Activated naive CD4-positive, alpha-beta T cell treated with anti-CD3 and anti-CD28 coated beads, Interleukin-2, amount 50 U/mL, for 24 hours (primary cell): ENCODE measurements around the gene SYNGR2.

Experiments
- H3K27ac Mint-ChIP-seq: one replicate; pipeline ENCODE4 v1.8.0; 2021; ENCODE audit warnings: mild to moderate bottlenecking, mixed read lengths
- H3K27me3 Mint-ChIP-seq: one replicate; pipeline ENCODE4 v1.8.0; 2021; ENCODE audit warnings: mixed read lengths
- H3K36me3 Mint-ChIP-seq: one replicate; pipeline ENCODE4 v1.8.0; 2021; ENCODE audit warnings: mixed read lengths
- H3K4me1 Mint-ChIP-seq: one replicate; pipeline ENCODE4 v1.8.0; 2021; ENCODE audit warnings: mixed read lengths
- H3K4me3 Mint-ChIP-seq: one replicate; pipeline ENCODE4 v1.8.0; 2021; ENCODE audit warnings: mild to moderate bottlenecking, mixed read lengths
- H3K9me3 Mint-ChIP-seq: one replicate; pipeline ENCODE4 v1.8.0; 2021; ENCODE audit warnings: mixed read lengths

The SYNGR2 gene

GRCh38 chr17:78168242-78168902, at the start of gene SYNGR2:
Gene SYNGR2 (plus strand): TSS chr17:78168581. CDS start chr17:78168617, 36 bp downstream.
- H3K4me3 Mint-ChIP-seq: peak within 1 kb of the TSS; percentile 76
- H3K27me3 Mint-ChIP-seq: no peaks in the 10 kb centered on the region
- H3K27ac Mint-ChIP-seq: no peak within 1 kb of the TSS
- H3K4me1 Mint-ChIP-seq: peaks cover 35% of the 10 kb centered on the region
- peaks cover 2% of the 10 kb centered on the region for H3K36me3 Mint-ChIP-seq
- no peaks in the 10 kb centered on the region for H3K9me3 Mint-ChIP-seq

- Mint-ChIP-seq H3K27me3 (no peaks in the 10 kb centered on the region), H3K4me3 (no peak overlapping the region), H3K36me3 (peaks cover 9% of the 10 kb centered on the region), H3K4me1 (peaks cover 60% of the 10 kb centered on the region), H3K27ac (no peak overlapping the region), H3K9me3 (no peaks in the 10 kb centered on the region)
Observed at GRCh38 chr17:78118801-78119241, 49.6 kb upstream of the SYNGR2 start.

- peaks cover 10% of the 10 kb centered on the region for H3K36me3 Mint-ChIP-seq
- H3K27ac Mint-ChIP-seq: no peak overlapping the region
- H3K4me3 Mint-ChIP-seq: peak overlapping the region; percentile 76
- no peaks in the 10 kb centered on the region for H3K9me3 Mint-ChIP-seq
- no peaks in the 10 kb centered on the region for H3K27me3 Mint-ChIP-seq
- H3K4me1 Mint-ChIP-seq: peaks cover 55% of the 10 kb centered on the region
Observed at GRCh38 chr17:78120537-78120936, 47.8 kb upstream of the SYNGR2 start.

DNA sequence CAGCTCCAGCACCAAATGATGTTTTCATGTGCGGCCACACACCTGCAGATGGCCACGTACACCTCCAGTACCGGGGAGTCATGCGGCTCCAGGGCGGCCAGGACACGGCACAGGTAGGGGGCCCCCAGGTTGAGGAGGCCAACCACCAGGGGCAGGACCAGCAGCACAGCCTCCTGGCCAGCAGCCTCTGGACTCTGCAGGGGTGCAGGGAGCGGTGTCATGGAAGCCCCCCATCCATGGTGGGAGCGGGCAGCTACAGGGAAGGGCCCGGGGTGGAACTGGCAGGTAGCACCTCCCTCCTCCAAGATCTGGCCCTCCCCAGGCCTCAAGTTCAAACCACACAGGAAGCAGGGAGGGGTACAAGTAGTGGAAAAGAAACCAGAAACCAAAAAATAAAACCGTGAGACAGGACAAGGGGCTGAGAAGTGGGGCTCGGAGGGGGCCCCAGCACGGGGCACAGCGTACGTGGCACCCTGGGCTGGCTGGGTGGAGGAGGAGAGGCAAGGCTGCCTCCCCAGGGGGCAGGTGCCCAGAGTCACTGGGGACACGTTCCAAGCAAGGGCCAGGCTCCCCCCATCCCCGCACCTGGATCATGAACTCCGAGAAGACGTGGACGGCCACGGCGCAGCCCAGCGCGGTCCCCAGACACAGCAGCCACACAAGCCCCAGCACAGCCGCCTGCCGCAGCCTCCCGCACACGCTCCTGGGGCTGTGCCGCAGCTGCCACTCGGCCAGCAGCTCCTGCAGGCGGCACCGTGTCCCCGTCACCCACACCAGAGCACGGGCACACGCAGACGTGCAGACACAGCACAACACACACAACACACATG, 47.2 kb upstream of the SYNGR2 start:
- Mint-ChIP-seq H3K36me3 (peaks cover 10% of the 10 kb centered on the region), H3K27me3 (no peaks in the 10 kb centered on the region), H3K27ac (peak overlapping the region; percentile 87), H3K4me3 (peak overlapping the region; percentile 76), H3K4me1 (peaks cover 59% of the 10 kb centered on the region), H3K9me3 (no peaks in the 10 kb centered on the region)

- Mint-ChIP-seq H3K27ac (peak overlapping the region; percentile 87), H3K36me3 (peaks cover 10% of the 10 kb centered on the region), H3K4me1 (peaks cover 65% of the 10 kb centered on the region), H3K9me3 (no peaks in the 10 kb centered on the region), H3K27me3 (no peaks in the 10 kb centered on the region), H3K4me3 (peak overlapping the region; percentile 76)
Observed at GRCh38 chr17:78121801-78122215, 46.6 kb upstream of the SYNGR2 start.

GRCh38 chr17:78122216-78122930, 46.0 kb upstream of the SYNGR2 start:
- Mint-ChIP-seq H3K4me3 (peak overlapping the region; percentile 76), H3K4me1 (peaks cover 67% of the 10 kb centered on the region), H3K9me3 (no peaks in the 10 kb centered on the region), H3K36me3 (peaks cover 10% of the 10 kb centered on the region), H3K27me3 (no peaks in the 10 kb centered on the region), H3K27ac (peak overlapping the region; percentile 87)

GRCh38 chr17:78122931-78123249, 45.5 kb upstream of the SYNGR2 start:
- Mint-ChIP-seq H3K9me3 (no peaks in the 10 kb centered on the region), H3K36me3 (peaks cover 10% of the 10 kb centered on the region), H3K27ac (peak overlapping the region; percentile 72), H3K27me3 (no peaks in the 10 kb centered on the region), H3K4me1 (peaks cover 69% of the 10 kb centered on the region), H3K4me3 (peak overlapping the region; percentile 76)

- Mint-ChIP-seq H3K36me3 (peaks cover 10% of the 10 kb centered on the region), H3K27ac (peak overlapping the region; percentile 72)
Observed at GRCh38 chr17:78123258-78123929, 45.0 kb upstream of the SYNGR2 start.

GRCh38 chr17:78124081-78124835, 44.1 kb upstream of the SYNGR2 start:
- Mint-ChIP-seq H3K27ac (no peak overlapping the region), H3K4me3 (peak overlapping the region; percentile 65), H3K36me3 (peaks cover 10% of the 10 kb centered on the region), H3K4me1 (peaks cover 73% of the 10 kb centered on the region), H3K27me3 (no peaks in the 10 kb centered on the region), H3K9me3 (no peaks in the 10 kb centered on the region)

More at GRCh38 chr17:78123258-78123929, 45.0 kb upstream of the SYNGR2 start:
- Mint-ChIP-seq H3K27me3 (no peaks in the 10 kb centered on the region), H3K4me3 (peak overlapping the region; percentile 76), H3K4me1 (peaks cover 66% of the 10 kb centered on the region), H3K9me3 (no peaks in the 10 kb centered on the region)

DNA sequence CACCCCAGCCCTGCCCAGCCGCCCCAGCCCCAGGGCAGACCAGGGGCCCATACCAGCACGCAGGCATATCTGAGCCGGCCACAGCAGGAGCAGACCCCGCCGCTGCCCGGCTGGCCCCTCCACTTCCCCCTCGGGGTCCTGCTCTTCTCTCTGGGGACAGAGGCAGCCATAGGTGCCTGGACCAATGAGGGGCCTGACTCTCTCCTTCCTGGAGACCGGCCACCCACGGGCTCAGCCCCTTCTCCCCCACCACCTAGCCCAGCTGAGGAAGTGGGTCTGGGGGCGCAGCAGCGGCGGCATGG, 43.6 kb upstream of the SYNGR2 start:
- H3K36me3 Mint-ChIP-seq: peaks cover 10% of the 10 kb centered on the region
- H3K4me1 Mint-ChIP-seq: peaks cover 78% of the 10 kb centered on the region
- H3K4me3 Mint-ChIP-seq: peak overlapping the region; percentile 72
- H3K9me3 Mint-ChIP-seq: no peaks in the 10 kb centered on the region
- no peaks in the 10 kb centered on the region for H3K27me3 Mint-ChIP-seq
- peak overlapping the region; percentile 12 for H3K27ac Mint-ChIP-seq

GRCh38 chr17:78125138-78125913, 43.1 kb upstream of the SYNGR2 start:
- Mint-ChIP-seq H3K4me1 (peaks cover 81% of the 10 kb centered on the region), H3K4me3 (peak overlapping the region; percentile 72), H3K36me3 (peaks cover 10% of the 10 kb centered on the region), H3K27me3 (no peaks in the 10 kb centered on the region), H3K27ac (peak overlapping the region; percentile 35), H3K9me3 (no peaks in the 10 kb centered on the region)

- Mint-ChIP-seq H3K27ac (peak overlapping the region; percentile 57), H3K4me3 (peak overlapping the region; percentile 89), H3K36me3 (peaks cover 10% of the 10 kb centered on the region), H3K4me1 (peaks cover 81% of the 10 kb centered on the region), H3K27me3 (no peaks in the 10 kb centered on the region), H3K9me3 (no peaks in the 10 kb centered on the region)
Observed at GRCh38 chr17:78125976-78126894, 42.1 kb upstream of the SYNGR2 start.

GRCh38 chr17:78126895-78127238, 41.5 kb upstream of the SYNGR2 start:
- Mint-ChIP-seq H3K27me3 (no peaks in the 10 kb centered on the region), H3K27ac (peak overlapping the region; percentile 23), H3K4me3 (peak overlapping the region; percentile 89), H3K4me1 (peaks cover 74% of the 10 kb centered on the region), H3K9me3 (no peaks in the 10 kb centered on the region), H3K36me3 (peaks cover 10% of the 10 kb centered on the region)
